ENCODE results near the gene EMP2. TPM values are rescaled to one million over a fixed set of nuclear protein-coding genes. Genes with fewer than 3 reads are reported as not detected.
"Not testable (repeated sequence)": the region's sequence is repeated elsewhere in the genome, so short reads cannot be mapped to it uniquely, and the experiment has no call there.

Gene EMP2
- polyA plus RNA-seq, 5 donors = 57.4 to 66.2 (median 63.0) TPM

DNA sequence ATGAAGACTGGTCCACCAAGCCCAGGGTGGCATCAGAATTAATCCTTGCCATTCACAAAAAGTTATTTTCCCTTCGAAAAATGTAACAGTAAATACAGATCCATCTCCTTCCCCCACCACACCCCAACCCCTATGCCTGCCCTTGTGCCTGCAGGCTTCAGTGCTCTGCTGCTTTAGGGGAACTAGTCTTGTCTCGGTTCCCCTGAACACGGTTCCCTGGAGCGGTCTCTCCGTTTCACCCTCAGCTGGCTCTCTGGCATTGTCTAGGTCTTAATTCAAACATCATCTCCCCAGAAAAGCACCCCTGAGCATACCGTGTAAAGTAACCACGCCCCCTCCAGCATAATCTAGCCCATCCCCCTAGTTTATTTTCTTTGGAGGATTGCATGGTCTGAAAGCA is 25.8 kb downstream of the EMP2 start:
- no peak for DNase-seq

DNA sequence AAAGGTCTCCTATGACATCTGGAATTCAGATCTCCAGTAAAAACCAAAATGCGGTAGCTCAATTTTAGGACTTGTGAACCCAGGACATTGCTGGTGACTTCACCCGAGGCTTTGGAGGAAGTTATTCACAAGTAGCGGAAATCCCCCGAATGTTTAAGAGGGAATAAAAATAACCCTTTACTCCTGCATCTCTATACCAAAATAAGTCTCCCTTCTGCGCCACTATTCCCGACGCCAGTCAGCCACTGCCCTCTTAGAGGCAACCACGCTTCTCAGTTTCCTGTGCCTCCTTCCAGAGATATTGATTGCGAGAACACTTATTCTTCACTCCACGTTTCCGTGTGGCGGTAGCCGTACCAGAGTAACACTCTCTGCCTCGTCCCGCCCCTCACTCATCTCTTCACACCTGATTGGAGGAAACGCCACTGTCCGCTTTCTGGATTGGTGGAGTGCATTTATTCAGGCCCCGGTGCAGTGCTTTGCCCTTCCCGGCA is 27.4 kb downstream of the EMP2 start:
- no peak for DNase-seq

DNA sequence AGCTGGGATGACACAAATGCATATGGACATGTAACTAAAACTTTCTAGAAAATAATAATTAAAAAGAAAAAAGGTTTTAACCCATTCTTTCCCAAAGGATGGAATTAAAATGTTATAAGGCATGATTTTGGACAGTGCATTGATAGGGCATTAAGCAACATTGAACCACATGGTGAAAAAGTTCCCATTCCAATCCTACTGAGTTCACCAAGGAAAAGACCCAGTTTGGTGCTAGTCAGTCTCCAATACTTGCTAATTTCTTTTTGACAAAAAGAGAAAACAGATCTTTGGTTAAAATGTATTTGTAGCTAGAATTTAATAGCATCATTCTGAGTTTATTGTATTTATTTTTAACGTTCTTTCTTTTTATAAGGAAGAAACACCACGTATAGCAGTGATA is 28.1 kb downstream of the EMP2 start:
- no peak for DNase-seq

DNA sequence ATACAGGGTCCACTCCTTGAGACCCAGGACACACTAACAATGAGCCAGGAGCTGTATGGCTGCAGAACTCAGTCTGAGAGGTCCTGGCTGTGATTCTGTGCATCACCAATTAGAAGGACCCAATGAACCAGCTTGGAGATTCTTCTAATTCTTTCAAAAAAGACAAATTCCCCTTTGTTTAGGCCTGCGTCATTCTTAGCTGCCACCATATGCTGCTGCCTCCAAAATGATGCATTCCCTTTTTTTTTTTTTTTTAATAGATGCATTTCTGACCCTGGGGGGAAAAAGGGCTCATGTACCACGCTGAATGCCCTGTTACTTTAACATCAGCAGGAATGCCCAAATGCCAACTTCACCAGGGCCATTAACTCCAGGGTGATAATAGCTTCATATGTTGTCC is 28.5 kb downstream of the EMP2 start:
- DNase-seq = no peak

DNA sequence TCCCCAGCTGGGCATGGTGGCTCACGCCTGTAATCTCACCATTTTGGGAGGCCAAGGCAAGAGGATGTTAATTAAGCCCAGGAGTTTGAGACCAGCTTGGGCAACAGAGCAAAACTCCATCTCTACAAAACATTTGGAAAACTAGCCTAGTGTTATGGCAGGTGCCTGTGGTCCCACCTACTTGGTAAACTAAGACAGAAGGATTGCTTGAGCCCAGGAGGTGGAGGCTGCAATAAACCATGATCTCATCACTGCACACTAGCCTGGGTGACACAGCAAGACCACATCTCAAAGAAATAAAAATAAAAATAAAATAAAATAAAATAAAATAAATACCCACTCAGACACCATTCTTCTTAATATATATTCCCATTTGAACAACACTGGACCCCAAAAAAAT is 32.0 kb downstream of the EMP2 start:
- no peak for DNase-seq

DNA sequence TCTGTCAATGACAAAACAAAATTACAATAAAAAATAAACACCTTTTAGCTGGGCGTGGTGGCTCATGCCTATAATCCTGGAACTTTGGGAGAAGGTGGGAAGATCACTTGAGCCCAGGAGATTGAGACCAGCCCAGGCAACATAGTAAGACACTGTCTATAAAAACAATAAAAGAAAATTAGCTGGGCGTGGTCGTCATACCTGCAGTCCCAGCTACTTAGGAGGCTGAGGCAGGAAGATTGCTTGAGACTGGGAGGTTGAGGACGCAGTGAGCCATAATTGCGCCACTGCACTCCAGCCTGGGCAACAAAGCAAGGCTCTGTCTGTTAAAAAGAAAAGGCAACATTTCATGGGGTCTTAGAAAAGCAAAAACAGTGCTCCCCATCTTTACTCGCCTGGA is 32.7 kb downstream of the EMP2 start:
- DNase-seq = no peak

DNA sequence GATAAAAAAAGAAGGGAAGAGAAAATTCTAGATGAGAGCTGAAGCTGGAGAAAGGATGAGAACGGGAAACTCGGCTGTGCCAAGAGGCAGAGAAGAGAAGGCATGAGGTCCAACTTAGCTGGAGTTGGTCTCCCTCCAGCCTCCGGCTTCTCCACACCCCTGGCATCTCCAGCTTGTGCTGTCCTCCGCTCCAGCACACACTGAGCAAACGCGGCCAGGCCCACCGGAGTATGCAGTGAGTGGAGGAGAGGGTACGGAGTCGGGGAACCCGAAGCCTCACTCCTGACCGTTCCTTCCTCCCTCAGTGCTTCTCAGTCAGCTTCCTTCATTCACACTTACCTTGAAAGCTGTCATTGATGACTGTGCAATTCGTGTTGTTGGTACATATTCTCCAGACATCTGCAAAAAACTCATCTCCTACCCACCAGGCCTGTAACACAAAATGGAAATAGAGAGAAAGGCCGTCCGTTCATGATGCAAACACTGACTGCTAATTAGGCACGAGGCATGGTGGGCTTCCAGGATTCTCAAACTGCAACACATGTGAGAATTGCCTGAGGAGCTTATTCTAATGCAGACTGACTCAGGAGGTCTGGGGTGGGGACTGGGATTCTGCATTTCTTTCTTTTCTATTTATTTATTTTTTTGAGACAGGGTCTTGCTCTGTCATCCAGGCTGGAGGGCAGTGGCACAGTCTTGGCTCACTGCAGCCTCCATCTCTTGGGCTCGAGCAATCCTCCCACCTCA is 37.0 kb downstream of the EMP2 start:
- no peak for DNase-seq

DNA sequence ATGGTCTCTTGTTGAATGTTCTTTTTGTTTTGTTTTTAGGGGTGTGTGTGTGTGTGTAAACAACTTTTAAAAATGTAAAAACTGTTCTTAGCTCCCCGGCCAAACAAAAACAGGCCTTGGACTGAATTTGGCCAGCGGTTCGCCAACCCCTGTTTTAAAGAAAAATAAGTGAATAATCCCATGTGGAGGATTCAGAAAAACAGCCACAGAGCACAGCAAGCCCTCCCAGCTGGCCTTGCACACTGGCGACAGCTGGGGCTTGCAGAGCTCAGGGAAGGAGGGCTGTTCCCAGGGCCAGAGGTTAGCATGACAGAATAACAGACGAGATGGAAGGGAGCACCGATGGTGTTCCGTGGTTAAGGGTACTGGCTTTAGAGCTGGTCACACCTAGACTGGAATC is 39.0 kb downstream of the EMP2 start:
- DNase-seq = peak in 1 of 2 donors; percentile 28

DNA sequence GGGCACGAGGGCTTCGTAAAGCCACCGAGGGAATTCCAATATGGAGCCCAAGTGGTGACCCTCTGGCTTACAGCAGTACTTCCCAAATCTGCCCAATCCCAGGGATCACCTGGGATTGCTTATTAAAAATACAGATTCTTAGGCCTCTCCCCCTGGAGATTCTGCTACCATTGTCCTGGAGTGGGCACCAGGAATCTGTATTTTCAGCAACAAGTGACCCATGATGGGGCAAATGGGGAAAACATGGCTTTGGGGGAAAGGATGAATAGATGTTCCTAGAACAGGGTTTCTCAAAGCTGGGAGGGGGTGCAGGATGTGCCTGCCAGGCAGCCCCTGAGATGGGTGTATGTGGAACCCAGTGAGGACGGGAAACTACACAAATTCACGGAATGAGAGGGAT is 40.6 kb downstream of the EMP2 start:
- DNase-seq = no peak

DNA sequence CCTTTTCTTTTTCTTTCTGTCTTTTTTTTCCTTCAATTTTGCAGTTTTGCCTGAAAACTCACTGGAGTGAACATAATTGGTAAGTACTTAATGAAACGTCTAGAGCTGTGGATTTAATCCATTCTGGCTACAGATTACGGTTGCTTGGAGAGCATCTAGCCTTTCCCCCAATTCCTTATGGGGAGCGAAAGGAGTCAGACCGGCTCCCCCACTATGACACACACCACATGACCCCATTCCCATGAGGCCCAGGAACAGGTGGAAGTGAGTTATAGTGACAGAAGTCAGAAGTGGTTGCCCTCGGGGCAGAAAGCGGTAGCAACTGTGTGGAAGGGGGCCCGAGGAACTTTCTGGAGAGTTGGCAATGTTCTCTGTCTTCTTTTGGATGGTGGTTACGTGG is 41.2 kb downstream of the EMP2 start:
- DNase-seq = no peak

DNA sequence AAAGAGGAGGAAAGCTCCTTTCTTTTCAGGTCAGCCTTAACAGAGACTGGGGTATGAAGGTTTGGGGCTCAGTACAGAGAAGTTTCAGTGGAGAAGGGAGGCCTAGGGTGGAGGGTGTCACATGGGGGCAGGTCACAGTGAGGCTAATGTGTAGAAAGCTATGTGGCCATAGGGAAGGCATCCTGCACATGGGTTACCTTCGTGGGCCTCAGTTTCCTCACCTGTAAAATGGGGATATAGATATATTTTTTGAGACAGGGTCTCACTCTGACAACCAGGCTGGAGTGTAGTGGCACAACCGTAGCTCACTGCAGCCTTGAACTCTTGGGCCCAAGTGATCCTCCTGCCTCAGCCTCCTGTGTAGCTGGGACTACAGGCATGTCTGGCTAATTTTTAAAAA is 41.8 kb downstream of the EMP2 start:
- no peak for DNase-seq

DNA sequence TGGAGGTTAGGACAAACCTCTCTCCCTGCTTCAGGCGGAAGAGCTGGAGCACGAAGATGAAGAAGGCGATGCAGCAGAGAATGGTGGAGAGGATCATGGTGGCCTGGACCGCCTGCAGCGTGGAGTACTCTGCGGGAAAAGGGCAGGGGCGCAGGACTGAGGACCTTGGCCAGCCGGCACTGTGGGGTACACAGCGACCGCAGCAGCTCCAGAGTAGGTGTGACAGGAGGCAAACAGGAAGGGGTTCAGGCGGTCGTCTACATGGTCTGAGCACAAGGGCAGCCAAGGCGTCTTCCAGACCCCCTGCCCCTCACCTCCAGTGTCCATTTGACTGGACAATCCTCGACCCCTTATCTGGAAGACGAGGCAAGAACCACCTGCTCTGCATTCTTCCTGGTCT is 42.5 kb downstream of the EMP2 start:
- no peak for DNase-seq

DNA sequence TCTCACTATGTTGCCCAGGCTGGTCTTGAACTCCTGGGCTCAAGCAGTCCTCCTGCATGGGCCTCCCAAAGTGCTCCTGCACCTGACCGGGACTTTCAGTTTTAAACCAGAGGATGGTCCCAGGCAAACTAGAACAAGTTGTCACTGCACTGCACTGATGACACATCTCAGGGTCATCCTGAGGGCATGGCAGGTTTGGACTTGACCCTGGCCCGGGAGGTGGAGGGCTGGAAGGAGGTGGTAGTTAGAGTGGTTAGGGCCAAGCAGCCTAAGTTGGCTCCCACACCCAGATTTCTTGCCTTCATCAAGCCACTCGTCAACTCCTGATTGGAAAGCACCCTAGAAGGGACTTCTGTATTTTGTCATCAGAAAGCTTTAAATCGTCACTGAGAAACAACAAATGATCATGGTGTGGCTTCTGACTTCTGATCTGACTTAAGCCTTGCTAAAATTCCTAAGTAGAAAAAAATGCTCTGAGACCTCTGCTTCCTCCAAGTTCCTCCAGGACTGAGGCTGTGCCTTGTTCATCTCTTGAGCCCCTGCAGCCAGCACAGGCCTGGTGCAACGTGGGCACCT is 43.5 kb downstream of the EMP2 start:
- DNase-seq = no peak

DNA sequence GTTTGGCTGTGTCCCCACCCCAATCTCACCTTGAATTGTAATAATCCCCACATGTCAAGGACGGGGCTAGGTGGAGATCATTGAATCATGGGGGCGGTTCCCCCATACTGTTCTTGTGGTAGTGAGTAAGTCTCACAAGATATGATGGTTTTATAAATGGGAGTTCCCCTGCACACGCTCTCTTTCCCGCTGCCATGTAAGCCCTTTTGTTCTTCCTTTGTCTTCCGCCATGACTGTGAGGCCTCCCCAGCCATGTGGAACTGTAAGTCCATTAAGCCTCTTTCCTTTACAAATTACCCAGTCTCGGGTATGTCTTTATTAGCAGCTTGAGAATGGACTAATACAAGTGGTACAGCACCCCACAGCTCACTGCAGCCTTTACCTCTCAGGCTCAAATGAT is 44.1 kb downstream of the EMP2 start:
- not testable (repeated sequence) for DNase-seq

DNA sequence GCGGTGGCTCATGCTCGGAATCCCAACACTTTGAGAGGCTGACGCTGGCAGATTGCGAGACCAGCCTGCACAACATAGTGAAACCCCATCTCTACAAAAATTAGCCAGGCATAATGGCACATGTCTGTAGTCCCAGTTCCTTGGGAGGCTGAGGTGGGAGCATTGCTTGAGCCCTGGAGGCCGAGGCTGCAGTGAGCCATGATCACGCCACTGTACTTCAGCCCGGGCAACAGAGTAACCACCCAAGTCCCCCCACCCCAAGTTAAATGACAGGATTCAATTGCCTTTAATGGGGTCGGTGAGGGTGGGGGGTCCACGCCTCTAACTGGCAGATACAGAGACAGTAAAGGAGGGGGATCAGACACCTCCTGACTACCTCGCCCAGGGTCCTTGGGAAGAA is 44.9 kb downstream of the EMP2 start:
- DNase-seq = no peak

DNA sequence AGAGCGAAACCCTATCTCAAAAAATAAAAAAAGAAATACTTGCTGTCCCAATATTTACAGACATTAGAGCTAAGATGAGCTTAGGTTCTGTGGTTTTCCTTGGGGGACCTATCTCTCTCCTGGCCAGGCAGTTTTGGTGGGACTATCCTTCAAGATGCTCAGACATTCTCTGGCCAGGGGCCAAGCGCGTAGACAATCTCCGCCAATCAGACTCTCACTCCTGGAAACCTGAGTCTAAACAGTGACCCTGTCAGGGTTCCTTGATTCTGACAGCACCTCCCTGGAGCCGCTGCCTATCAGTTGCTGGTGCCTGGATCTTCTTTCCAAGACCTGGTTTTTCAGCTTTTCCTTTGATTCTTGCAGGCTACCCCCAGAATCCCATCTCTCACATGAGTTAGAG is 45.6 kb downstream of the EMP2 start:
- DNase-seq = no peak

DNA sequence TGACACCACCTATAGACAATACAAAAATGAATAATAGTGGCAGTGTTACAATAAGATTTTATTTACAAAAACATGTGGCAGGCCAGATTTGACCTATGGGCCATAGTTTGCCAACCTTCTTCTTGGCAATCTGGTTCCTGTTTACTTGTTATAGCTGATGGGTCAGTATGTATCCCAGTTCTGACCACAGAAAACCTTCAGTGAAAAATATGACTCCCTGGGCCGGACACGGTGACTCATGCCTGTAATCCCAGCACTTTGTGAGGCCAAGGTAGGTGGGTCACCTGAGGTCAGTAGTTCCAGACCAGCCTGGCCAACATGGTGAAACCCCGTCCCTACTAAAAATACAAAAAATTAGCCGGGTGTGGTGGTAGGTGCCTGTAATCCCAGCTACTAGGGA is 46.8 kb downstream of the EMP2 start:
- DNase-seq = not testable (repeated sequence)

DNA sequence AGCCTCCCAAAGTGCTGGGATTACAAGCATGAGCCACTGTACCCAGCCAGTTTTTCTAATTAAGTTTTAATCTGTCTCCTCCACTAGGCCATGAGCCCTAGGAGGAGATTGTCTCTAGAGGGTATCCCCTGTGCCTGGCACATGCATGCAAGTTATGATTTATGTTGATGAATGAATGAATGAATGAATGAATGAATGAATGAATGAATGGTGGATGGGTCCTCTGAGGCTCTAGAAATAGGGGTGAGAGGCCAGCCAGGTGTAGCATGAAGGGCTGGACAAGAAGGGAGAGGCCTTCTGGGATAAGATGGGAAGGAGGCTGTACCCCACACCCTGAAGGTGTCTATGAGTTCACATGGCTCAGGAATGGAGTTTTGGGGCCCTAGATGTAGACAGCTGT is 48.8 kb downstream of the EMP2 start:
- no peak for DNase-seq

DNA sequence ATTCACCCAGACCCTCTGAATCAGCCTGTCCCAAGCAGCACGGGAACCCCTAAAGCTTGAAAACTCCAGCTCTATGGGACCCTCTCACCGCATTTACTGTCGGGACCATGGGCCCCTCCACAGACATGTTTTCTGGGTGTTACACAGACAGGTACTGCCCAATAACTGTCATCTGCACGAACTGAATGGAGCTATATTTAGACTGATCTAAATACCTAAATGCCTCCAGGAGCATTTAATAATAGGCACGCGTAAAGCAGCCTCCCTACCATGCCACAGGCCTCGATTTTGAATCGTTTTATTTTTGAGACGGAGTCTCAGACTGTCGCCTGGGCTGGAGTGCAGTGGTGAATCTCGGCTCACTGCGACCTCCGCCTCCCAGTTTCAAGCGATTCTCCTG is 49.7 kb downstream of the EMP2 start:
- no peak for DNase-seq

DNA sequence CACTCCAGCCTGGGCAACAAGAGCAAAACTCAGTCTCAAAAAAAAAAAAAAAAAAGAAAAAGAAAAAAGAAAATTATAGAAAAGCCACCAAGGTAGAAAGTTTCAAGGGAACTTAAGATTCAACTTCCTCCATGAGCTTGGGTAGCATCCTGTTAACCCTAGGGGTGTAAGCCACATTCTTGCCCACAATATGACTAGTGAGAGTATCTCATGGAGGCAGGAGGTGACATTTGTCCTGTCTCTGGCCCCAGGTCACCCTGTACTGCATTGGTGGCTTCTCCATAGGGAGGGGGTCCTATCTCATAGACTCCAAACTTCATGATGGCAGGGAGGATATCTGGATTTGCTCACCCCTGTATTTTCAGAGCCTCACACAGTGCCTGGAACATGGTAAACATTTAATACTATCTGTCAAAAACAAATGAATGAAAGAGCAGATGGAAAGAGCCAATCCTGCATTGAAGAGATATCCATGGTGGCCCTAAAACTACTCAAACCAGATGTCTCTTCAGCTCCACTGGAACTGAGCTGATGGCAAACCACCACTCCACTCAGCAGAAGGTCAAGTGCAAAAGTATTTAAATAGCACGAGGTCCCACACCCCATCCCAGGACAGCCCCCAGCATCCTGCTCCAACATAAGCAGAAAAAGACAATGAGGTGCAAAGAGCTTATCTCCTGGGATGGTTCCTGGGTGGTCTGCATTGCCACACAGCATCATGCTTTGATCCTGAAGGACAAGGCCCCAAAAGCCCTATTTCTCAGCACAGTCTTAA is 50.3 kb downstream of the EMP2 start:
- DNase-seq = no peak

DNA sequence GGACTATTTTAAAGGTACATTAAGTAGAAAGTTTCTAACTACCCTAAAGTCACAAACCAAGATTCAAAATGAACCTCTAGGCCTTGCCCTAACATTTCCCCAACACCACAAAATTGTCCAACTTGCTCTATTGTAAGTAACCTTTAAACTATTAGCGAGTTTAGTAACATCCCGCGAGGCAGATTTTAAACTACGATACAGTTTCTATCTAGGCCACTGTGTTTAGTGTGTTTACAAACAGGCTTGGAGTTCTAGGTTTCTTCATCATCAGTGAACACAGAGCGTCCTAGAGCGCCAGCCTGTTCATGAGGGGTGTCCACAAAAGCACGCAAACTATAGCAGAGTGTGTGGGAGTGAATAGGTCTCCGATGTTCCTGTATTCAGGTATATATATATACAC is 51.8 kb downstream of the EMP2 start:
- no peak for DNase-seq

DNA sequence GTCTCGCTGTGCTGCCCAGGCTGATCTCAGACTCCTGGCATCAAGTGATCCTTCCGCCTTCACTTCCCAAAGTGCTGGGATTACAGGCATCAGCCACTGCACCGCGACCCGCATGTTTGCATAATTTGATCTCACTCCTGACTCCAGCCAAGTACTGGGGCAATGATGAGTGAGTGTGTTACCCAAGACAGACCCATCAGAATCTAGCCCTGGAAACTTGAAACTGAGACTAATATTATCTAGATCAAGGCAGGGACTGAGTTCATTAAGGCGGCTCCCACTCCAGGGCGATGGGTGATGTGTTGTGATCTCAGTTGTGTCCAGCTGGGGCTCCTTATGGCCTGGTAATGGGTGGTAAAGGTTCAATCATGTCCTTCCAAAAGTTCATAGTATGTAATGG is 53.4 kb downstream of the EMP2 start:
- no peak for DNase-seq

DNA sequence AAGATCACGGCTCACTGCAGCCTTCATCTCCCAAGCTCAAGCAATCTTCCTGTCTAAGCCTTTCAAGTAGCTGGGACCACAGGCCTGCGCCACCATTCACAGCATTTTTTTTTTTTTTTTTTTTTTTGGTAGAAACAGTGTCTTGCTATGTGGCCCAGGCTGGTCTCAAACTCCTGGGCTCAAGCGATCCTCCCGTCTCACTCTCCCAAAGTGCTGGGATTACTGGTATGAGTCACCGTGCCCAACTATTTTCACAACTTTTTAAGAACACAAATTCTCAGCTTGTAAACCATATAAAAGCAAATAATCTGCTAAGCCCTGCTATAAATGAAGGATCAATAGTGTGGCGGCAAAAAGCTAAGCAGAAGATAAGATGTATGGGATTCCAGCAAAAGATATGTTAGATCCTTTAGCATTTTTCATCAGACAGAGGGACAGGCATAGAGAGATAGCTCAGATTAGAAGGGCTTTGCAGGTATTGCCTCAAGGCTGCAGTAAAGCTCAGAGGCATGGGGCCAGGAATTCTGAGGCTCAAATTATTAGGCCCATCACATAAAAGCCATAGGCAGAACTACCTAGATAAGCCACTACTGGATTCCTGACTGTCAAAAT is 55.1 kb downstream of the EMP2 start:
- DNase-seq = no peak

Data from right lung (tissue), 5 donors.